Effector memory CD4-positive, alpha-beta T cell (primary cell): Measurements from ENCODE around the gene WWTR1.

Source experiments
- DNase-seq, 3 donors: peaks; one replicate each; pipeline ENCODE4 v3.0.0-alpha.2; 2020
- H3K27ac ChIP-seq: 2 replicates; pipeline ENCODE4 v1.7.0; 2013; ENCODE audit warnings: mild to moderate bottlenecking, low read length, moderate library complexity; ENCODE audit not compliant: insufficient read depth, poor library complexity, severe bottlenecking
- H3K27me3 ChIP-seq: replicated peaks from 2 replicates; pipeline ENCODE4 v1.7.0; 2013; ENCODE audit warnings: mild to moderate bottlenecking, low read length; ENCODE audit not compliant: insufficient read depth, control insufficient read depth, poor library complexity, severe bottlenecking
- H3K36me3 ChIP-seq: 2 replicates; pipeline ENCODE4 v1.7.0; 2013; ENCODE audit warnings: mild to moderate bottlenecking, low read length, moderate library complexity; ENCODE audit not compliant: control insufficient read depth, insufficient read depth
- H3K4me1 ChIP-seq: 2 replicates; pipeline ENCODE4 v1.7.0; 2013; ENCODE audit warnings: low read length, mild to moderate bottlenecking; ENCODE audit not compliant: control insufficient read depth, insufficient read depth, poor library complexity, severe bottlenecking
- H3K4me3 ChIP-seq: 2 replicates; pipeline ENCODE4 v1.7.0; 2013; ENCODE audit warnings: low read length, low read depth, mild to moderate bottlenecking; ENCODE audit not compliant: insufficient read depth, poor library complexity, severe bottlenecking
- H3K9me3 ChIP-seq: 2 replicates; pipeline ENCODE4 v1.7.0; 2013; ENCODE audit warnings: mild to moderate bottlenecking, low read length, moderate library complexity; ENCODE audit not compliant: control insufficient read depth

The WWTR1 gene

GRCh38 chr3:149541091-149541491 lies 116.7 kb downstream of the WWTR1 start:
- DNase-seq, result no peak
- no peaks in the 10 kb centered on the region for H3K36me3 ChIP-seq
- no peaks in the 10 kb centered on the region for H3K9me3 ChIP-seq
- no peaks in the 10 kb centered on the region for H3K27me3 ChIP-seq
- H3K4me3 ChIP-seq, result no peak overlapping the region
- H3K4me1 ChIP-seq, result no peaks in the 10 kb centered on the region
- H3K27ac ChIP-seq, result no peak overlapping the region

GRCh38 chr3:149538371-149538770 lies 119.5 kb downstream of the WWTR1 start:
- Histone ChIP-seq H3K27ac (no peak overlapping the region), H3K9me3 (no peaks in the 10 kb centered on the region), H3K4me1 (no peaks in the 10 kb centered on the region), H3K36me3 (no peaks in the 10 kb centered on the region), H3K4me3 (no peak overlapping the region), H3K27me3 (no peaks in the 10 kb centered on the region)
- DNase-seq, result no peak

GRCh38 chr3:149536429-149536828 lies 121.4 kb downstream of the WWTR1 start:
- no peaks in the 10 kb centered on the region for H3K36me3 ChIP-seq
- H3K27ac ChIP-seq, result no peak overlapping the region
- no peaks in the 10 kb centered on the region for H3K4me1 ChIP-seq
- no peaks in the 10 kb centered on the region for H3K9me3 ChIP-seq
- H3K4me3 ChIP-seq, result no peak overlapping the region
- DNase-seq, result no peak
- H3K27me3 ChIP-seq, result no peaks in the 10 kb centered on the region

GRCh38 chr3:149535333-149535685 lies 122.5 kb downstream of the WWTR1 start:
- H3K27me3 ChIP-seq, result no peaks in the 10 kb centered on the region
- H3K36me3 ChIP-seq, result no peaks in the 10 kb centered on the region
- DNase-seq, result no peak
- H3K9me3 ChIP-seq, result no peaks in the 10 kb centered on the region
- H3K4me1 ChIP-seq, result no peaks in the 10 kb centered on the region
- no peak overlapping the region for H3K27ac ChIP-seq
- no peak overlapping the region for H3K4me3 ChIP-seq

GRCh38 chr3:149534671-149535332 lies 123.0 kb downstream of the WWTR1 start:
- Histone ChIP-seq H3K4me1 (no peaks in the 10 kb centered on the region), H3K9me3 (no peaks in the 10 kb centered on the region), H3K27me3 (no peaks in the 10 kb centered on the region), H3K36me3 (no peaks in the 10 kb centered on the region), H3K27ac (no peak overlapping the region), H3K4me3 (no peak overlapping the region)
- no peak for DNase-seq

- Histone ChIP-seq H3K36me3 (no peaks in the 10 kb centered on the region), H3K27ac (no peak overlapping the region), H3K27me3 (no peaks in the 10 kb centered on the region), H3K4me1 (no peaks in the 10 kb centered on the region), H3K9me3 (no peaks in the 10 kb centered on the region), H3K4me3 (no peak overlapping the region)
- DNase-seq, result no peak
Measured at GRCh38 chr3:149534082-149534481, 123.7 kb downstream of the WWTR1 start.

- Histone ChIP-seq H3K4me3 (no peak overlapping the region), H3K9me3 (no peaks in the 10 kb centered on the region), H3K36me3 (no peaks in the 10 kb centered on the region), H3K27ac (no peak overlapping the region), H3K4me1 (no peaks in the 10 kb centered on the region), H3K27me3 (no peaks in the 10 kb centered on the region)
- no peak for DNase-seq
Measured at GRCh38 chr3:149532489-149533180, 125.2 kb downstream of the WWTR1 start.

- no peak overlapping the region for H3K27ac ChIP-seq
- no peaks in the 10 kb centered on the region for H3K27me3 ChIP-seq
- no peaks in the 10 kb centered on the region for H3K36me3 ChIP-seq
- H3K4me3 ChIP-seq, result no peak overlapping the region
- no peak for DNase-seq
- no peaks in the 10 kb centered on the region for H3K9me3 ChIP-seq
- H3K4me1 ChIP-seq, result no peaks in the 10 kb centered on the region
Measured at GRCh38 chr3:149529099-149529498, 128.7 kb downstream of the WWTR1 start.

- no peak overlapping the region for H3K27ac ChIP-seq
Measured at GRCh38 chr3:149528340-149528650, 129.5 kb downstream of the WWTR1 start.

GRCh38 chr3:149527531-149528339 lies 130.1 kb downstream of the WWTR1 start:
- H3K4me1 ChIP-seq, result no peaks in the 10 kb centered on the region
- H3K27me3 ChIP-seq, result no peaks in the 10 kb centered on the region
- H3K9me3 ChIP-seq, result no peaks in the 10 kb centered on the region
- no peak overlapping the region for H3K27ac ChIP-seq
- H3K36me3 ChIP-seq, result no peaks in the 10 kb centered on the region
- H3K4me3 ChIP-seq, result no peak overlapping the region
- DNase-seq, result no peak

More at GRCh38 chr3:149528340-149528650, 129.5 kb downstream of the WWTR1 start:
- Histone ChIP-seq H3K27me3 (no peaks in the 10 kb centered on the region), H3K36me3 (no peaks in the 10 kb centered on the region), H3K9me3 (no peaks in the 10 kb centered on the region), H3K4me1 (no peaks in the 10 kb centered on the region), H3K4me3 (no peak overlapping the region)
- no peak for DNase-seq
